AG10803 (cell line): ENCODE measurements around the gene MYOC.

Experiments
- DNase-seq: peaks from one replicate; pipeline ENCODE4 v3.0.0; 2010; ENCODE audit warnings: low read depth
- H3K4me3 ChIP-seq: 2 replicates; pipeline ENCODE4 v1.5.1; 2011; ENCODE audit warnings: mild to moderate bottlenecking, low read length, control low read depth
- TF ChIP-seq, protein P1 (sequence below): conservative IDR thresholded peaks from 2 replicates; pipeline ENCODE4 v1.5.1; 2011; ENCODE audit warnings: mild to moderate bottlenecking, low read length, control low read depth, inconsistent platforms

Gene MYOC

DNA sequence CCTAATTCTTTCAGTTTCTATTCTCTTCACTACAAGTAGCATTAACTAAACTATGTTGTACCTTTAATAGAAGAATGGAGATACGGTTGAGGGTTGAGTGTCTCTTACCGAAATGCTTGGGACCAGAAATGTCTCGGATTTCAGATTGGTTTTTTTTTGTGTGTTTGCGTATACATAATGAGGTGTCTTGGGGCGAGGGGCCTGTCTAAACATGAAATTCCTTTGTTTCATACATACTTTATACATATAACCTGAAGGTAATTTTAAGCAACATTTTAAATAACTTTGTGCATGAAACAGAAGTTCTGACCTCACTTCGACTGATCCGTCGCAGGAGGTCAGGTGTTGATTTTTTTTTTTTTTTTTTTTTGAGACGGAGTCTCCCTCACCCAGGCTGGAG, 66.8 kb downstream of the MYOC start:
- DNase-seq: no peak
- TF ChIP-seq, protein P1, sequence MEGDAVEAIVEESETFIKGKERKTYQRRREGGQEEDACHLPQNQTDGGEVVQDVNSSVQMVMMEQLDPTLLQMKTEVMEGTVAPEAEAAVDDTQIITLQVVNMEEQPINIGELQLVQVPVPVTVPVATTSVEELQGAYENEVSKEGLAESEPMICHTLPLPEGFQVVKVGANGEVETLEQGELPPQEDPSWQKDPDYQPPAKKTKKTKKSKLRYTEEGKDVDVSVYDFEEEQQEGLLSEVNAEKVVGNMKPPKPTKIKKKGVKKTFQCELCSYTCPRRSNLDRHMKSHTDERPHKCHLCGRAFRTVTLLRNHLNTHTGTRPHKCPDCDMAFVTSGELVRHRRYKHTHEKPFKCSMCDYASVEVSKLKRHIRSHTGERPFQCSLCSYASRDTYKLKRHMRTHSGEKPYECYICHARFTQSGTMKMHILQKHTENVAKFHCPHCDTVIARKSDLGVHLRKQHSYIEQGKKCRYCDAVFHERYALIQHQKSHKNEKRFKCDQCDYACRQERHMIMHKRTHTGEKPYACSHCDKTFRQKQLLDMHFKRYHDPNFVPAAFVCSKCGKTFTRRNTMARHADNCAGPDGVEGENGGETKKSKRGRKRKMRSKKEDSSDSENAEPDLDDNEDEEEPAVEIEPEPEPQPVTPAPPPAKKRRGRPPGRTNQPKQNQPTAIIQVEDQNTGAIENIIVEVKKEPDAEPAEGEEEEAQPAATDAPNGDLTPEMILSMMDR: no peak
- no peak overlapping the region for H3K4me3 ChIP-seq
